SK-N-MC (cell line): ENCODE results near the gene PANK2.

Source experiments
- DNase-seq: peaks from one replicate; pipeline ENCODE4 v3.0.0-alpha.2; 2011; ENCODE audit warnings: low read depth, low spot score
- H3K27ac ChIP-seq: fragments of 200-600 bp; sonication (generic); 2 replicates; pipeline ENCODE4 v1.5.1; 2016; ENCODE audit warnings: mixed run types
- H3K36me3 ChIP-seq: fragments of 200-600 bp; sonication (generic); 2 replicates; pipeline ENCODE4 v1.6.1; 2017; ENCODE audit warnings: antibody characterized with exemption, low read length, mixed read lengths; ENCODE audit not compliant: insufficient read depth
- H3K4me3 ChIP-seq: fragments of 200-600 bp; sonication (generic); 2 replicates; pipeline ENCODE4 v1.5.1; 2016
- H3K9ac ChIP-seq: fragments of 200-600 bp; sonication (generic); 2 replicates; pipeline ENCODE4 v1.8.0; 2017; ENCODE audit warnings: mixed run types, mixed read lengths; ENCODE audit not compliant: insufficient read length
- H3K9me3 ChIP-seq: fragments of 200-600 bp; sonication (generic); 2 replicates; pipeline ENCODE4 v1.6.1; 2017; ENCODE audit warnings: low read depth, mild to moderate bottlenecking, antibody characterized with exemption, low read length, moderate library complexity, mixed read lengths
- EZH2 ChIP-seq: fragments of 200-600 bp; sonication (generic); IDR thresholded peaks from one replicate; pipeline ENCODE4 v1.6.1; 2017; ENCODE audit warnings: antibody characterized with exemption
- FOXP2 ChIP-seq: optimal IDR thresholded peaks from 2 replicates; pipeline ENCODE3; 2011; ENCODE audit warnings: mild to moderate bottlenecking, moderate library complexity; ENCODE audit not compliant: insufficient read depth; ENCODE audit errors: extremely low read length, control extremely low read depth
- POLR2AphosphoS5 ChIP-seq: IDR thresholded peaks from 2 replicates; pipeline ENCODE4 v1.6.1; 2012; ENCODE audit warnings: mild to moderate bottlenecking, low read depth, low read length, borderline replicate concordance

Gene PANK2

DNA sequence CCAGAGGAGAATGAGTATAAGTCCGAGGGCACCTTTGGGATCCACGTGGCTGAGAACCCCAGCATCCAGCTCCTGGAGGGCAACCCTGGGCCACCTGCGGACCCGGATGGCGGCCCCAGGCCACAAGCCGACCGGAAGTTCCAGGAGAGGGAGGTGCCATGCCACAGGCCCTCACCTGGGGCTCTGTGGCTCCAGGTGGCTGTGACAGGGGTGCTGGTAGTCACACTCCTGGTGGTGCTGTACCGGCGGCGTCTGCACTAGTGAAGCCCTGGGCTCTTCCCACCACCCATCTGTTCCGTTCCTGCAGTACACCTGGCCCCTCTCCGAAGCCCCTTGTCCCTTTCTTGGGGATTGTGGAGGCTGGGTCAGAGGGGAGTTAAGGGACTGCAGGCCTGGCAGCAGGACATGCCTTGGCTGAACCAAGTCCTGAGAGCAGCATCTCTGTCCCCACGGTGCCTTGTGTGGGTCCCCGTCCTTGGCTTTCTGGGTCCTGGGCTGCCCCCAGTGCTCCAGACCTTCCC, 23.2 kb upstream of the PANK2 start:
- no peak overlapping the region for H3K4me3 ChIP-seq
- TF ChIP-seq EZH2 (no peak), FOXP2 (no peak), POLR2AphosphoS5 (no peak)
- H3K36me3 ChIP-seq, result peaks cover 47% of the 10 kb centered on the region
- H3K9ac ChIP-seq, result no peak overlapping the region
- DNase-seq, result no peak
- H3K9me3 ChIP-seq, result no peaks in the 10 kb centered on the region
- no peak overlapping the region for H3K27ac ChIP-seq

DNA sequence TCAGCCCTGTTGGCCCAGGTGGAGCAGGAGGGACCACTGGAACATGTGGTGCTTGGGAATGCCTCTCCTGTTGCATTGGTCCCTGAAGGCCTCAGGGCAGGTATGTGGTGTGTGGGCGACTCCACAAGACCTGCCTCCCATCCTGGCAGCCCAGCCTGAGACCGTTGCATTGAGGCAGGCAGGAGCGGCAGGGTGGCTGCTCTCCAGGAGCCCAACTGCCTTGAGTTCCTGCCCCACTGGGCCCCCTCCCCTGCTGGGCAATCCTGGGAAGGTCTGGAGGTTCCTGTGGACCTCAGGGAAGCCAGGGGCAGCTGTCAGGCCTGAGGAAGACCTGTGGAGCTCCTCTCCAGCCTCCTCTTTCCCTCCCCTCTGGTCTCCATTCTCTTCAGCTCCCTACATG, 22.7 kb upstream of the PANK2 start:
- Histone ChIP-seq H3K4me3 (no peak overlapping the region), H3K36me3 (peaks cover 42% of the 10 kb centered on the region), H3K9me3 (no peaks in the 10 kb centered on the region), H3K27ac (no peak overlapping the region), H3K9ac (no peak overlapping the region)
- no peak for DNase-seq
- TF ChIP-seq FOXP2 (no peak), POLR2AphosphoS5 (no peak), EZH2 (no peak)

DNA sequence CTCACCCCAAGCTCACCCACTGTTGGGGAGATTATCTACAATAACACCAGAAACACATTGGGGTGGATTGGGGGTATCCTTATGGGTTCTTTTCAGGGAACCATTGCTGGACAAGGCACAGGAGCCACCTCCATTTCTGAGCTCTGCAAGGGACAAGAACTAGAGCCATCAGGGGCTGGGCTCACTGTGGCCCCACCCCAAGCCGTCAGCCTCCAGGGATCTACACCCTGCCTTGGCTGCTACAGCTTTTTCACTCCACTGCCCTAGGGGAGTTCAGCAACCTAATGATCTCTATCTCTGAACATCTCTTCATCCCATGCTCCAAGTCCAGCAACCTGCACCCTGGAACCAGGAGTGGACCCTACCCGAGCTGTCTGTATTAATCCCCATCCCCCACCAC, 21.4 kb upstream of the PANK2 start:
- Histone ChIP-seq H3K9ac (no peak overlapping the region), H3K4me3 (no peak overlapping the region), H3K27ac (0 out of 2 replicates have a peak overlapping the region, but pooled peaks have one; percentile 28), H3K9me3 (no peaks in the 10 kb centered on the region), H3K36me3 (peaks cover 29% of the 10 kb centered on the region)
- no peak for TF ChIP-seq FOXP2
- no peak for TF ChIP-seq EZH2
- TF ChIP-seq POLR2AphosphoS5, result no peak
- no peak for DNase-seq

DNA sequence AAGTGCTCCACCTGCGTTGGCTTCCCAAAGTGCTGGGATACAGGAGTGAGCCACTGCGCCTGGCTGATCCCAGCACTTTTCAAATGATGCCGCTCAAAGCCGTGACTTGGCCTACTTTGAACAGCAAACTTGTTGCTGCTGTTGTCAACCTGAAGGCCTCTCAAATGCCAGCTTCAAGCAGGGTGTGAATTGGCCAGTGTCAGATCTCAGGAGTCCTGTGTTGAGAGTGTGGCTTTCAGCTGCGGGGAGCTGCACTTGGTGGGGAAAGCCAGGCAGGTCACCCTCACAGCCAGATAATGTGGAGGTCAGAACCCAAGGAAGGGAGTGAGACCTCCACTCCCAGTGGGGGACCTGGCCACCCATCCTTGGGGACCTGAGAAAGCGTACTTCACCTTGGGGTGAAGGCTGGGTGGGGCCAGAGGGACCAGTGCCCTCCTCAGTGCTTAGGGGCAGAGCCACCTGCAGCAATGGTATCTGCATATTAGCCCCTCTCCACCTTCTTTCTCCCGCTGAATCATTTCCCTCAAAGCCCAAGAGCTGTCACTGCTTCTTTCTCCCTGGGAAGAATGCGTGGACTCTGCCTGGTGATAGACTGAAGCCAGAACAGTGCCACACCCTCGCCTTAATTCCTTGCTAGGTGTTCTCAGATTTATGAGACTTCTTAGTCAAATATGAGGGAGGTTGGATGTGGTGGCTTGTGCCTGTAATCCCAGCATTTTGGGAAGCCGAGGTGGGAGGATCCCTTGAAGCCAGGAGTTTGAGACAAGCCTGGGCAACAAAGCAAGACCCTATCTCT, 19.1 kb upstream of the PANK2 start:
- DNase-seq, result no peak
- no peak overlapping the region for H3K9ac ChIP-seq
- H3K4me3 ChIP-seq, result no peak overlapping the region
- TF ChIP-seq FOXP2 (no peak), POLR2AphosphoS5 (no peak)
- H3K36me3 ChIP-seq, result peaks cover 17% of the 10 kb centered on the region
- H3K27ac ChIP-seq, result no peak overlapping the region
- H3K9me3 ChIP-seq, result no peaks in the 10 kb centered on the region

DNA sequence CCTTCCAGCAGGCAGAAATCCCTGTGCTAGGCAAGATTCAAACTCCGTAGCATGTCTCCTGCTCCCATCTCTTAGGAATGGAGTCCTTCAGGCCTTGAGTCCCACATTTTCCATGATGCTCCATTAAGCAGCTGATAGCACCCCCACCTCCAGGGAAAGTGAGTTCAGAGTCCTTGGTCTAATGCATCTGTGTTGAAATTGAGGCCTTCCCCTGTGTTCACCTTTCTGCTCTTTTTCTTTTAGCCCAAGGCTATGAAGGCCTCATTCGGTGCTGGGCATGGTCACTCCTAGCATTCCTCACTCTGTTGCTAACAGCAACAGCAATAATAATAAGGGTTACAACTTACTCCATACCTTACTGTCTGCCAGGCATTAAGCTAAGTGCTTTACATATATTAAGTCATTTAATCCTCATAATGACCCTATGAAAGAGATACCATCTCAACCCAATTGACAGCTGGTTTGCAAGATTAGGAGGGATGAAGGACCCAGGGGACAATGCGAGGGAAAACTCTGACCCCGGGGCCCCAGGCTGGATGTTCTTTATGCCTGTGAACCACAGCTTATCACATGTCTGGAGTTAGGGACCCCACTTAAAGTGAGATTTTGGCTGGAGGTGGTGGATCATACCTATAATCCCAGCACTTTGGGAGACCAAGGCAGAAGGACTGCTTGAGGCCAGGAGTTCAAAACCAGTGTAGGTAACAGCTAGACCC, 17.5 kb upstream of the PANK2 start:
- no peaks in the 10 kb centered on the region for H3K9me3 ChIP-seq
- no peak overlapping the region for H3K4me3 ChIP-seq
- no peak for TF ChIP-seq POLR2AphosphoS5
- TF ChIP-seq FOXP2, result no peak
- TF ChIP-seq EZH2, result no peak
- DNase-seq, result no peak
- H3K9ac ChIP-seq, result no peak overlapping the region
- no peak overlapping the region for H3K27ac ChIP-seq
- peaks cover 10% of the 10 kb centered on the region for H3K36me3 ChIP-seq

DNA sequence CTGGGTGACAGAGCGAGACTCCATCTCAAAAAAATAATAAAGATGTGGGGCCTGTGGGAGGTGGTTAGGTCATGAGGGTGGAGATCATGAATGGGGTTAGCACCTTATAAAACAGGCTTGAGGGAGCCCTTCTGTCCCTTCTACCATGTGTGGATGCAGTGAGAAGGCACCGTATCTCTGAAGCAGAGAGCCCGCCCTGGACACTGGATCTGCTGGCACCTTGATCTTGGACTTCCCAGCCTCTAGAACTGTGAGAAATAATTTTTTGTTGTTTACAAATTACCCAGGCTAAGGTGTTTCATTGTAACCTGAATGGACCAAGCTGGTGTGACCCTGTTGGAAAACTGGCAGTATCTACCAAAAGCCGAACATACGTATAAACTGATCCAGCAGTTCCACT, 15.7 kb upstream of the PANK2 start:
- H3K9ac ChIP-seq, result no peak overlapping the region
- TF ChIP-seq EZH2, result no peak
- no peak for TF ChIP-seq POLR2AphosphoS5
- no peak for TF ChIP-seq FOXP2
- H3K4me3 ChIP-seq, result no peak overlapping the region
- peaks cover 10% of the 10 kb centered on the region for H3K36me3 ChIP-seq
- no peaks in the 10 kb centered on the region for H3K9me3 ChIP-seq
- no peak for DNase-seq
- no peak overlapping the region for H3K27ac ChIP-seq

DNA sequence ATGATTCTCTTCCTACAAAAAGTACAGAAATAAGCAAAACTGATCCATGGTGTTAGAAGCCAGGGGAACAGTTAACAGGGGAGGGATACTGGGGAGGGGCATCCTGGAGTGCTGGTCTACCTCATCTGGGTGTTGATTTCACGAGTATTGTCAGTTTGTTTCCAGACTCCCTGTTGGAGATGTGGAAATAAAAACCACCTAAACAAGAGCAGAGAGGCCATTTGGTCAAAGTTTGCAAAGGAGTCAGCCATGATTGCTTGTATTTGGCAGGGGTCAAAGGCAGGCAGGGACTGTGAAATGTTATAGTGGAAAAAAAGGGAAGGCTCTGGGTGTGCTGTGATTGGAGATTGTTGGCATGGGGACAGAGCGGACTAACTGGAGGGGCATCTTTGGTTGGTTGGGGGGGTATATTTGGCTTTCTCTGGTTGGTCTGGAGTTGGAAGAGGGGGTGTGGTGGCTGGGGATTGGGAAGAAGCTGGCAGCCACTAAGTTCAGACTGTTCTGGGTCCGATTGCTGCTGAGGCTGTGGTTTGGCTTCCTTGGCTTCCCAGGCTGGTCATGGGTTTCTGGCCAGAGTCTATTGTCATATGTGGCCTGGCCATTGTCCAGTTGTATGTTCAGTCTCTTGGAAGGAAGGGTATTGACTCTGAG, 14.9 kb upstream of the PANK2 start:
- H3K9ac ChIP-seq, result no peak overlapping the region
- H3K36me3 ChIP-seq, result peaks cover 10% of the 10 kb centered on the region
- TF ChIP-seq POLR2AphosphoS5 (no peak), FOXP2 (no peak), EZH2 (no peak)
- DNase-seq, result no peak
- no peak overlapping the region for H3K4me3 ChIP-seq
- H3K9me3 ChIP-seq, result no peaks in the 10 kb centered on the region
- no peak overlapping the region for H3K27ac ChIP-seq

DNA sequence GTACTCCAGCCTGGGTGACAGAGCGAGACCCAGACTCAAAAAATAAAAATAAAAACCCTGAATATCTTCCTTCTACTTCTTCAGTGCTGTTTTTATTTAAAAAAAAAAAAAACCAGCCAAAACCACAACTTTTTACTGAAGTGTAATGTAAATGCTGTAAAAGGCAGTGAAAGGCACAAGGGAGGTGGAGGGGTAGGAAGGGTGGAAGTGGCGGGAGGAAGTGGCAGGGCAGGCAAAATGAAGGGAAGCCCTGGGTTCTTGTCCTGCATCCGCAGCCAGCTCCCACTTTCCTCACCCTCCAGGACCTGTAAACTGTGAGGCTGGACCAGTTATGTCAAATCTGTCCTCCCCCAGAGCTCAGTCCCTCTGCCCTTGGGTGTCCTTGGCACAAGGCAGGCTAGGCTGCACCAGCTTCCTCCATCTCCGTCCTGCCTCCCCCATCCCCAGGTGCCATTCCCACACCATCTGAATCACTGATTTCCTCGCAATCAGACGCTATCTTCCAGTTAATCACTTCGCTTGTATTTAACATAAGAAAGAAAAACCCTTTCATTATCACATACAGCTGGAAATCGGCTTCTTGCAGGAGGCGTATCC, 13.7 kb upstream of the PANK2 start:
- Histone ChIP-seq H3K36me3 (peaks cover 10% of the 10 kb centered on the region), H3K9ac (no peak overlapping the region), H3K9me3 (no peaks in the 10 kb centered on the region), H3K4me3 (no peak overlapping the region), H3K27ac (no peak overlapping the region)
- no peak for DNase-seq
- TF ChIP-seq POLR2AphosphoS5 (no peak), EZH2 (no peak), FOXP2 (no peak)
